ENCODE measurements around the gene ASIC1.

Gene ASIC1

GRCh38 chr12:50103351-50103750 is 46.0 kb downstream of the ASIC1 start:
- H3K9me3 ChIP-seq = no peaks in the 10 kb centered on the region
- in situ Hi-C loops (cut with MboI; ENCODE audit: low sequenced_read_pairs) = no loop called here
- DNase-seq (ENCODE audit: low spot score in 2 of 2) = no peak
- H3K4me1 ChIP-seq = no peaks in the 10 kb centered on the region
- no peaks in the 10 kb centered on the region; the same call in 1 of the 2 replicates for H3K27me3 ChIP-seq (ENCODE audit: low read depth)
- H3K36me3 ChIP-seq (replicated peaks) = peaks cover 26% of the 10 kb centered on the region
- no peak overlapping the region for H3K4me3 ChIP-seq

GRCh38 chr12:50103767-50104321 is 46.4 kb downstream of the ASIC1 start, which contains the start of gene GPD1:
Gene GPD1 (plus strand): TSS chr12:50104008. CDS start chr12:50104051, 43 bp downstream.
- no peaks in the 10 kb centered on the region for H3K9me3 ChIP-seq
- in situ Hi-C loops (cut with MboI; ENCODE audit: low sequenced_read_pairs) = no loop called here
- peak in 1 of 2 experiments; percentile 63 for DNase-seq (ENCODE audit: low spot score in 2 of 2)

GRCh38 chr12:50104417-50105366 is 47.3 kb downstream of the ASIC1 start:
- no peak overlapping the region for H3K4me3 ChIP-seq
- H3K36me3 ChIP-seq (replicated peaks) = peaks cover 13% of the 10 kb centered on the region
- in situ Hi-C loops (cut with MboI; ENCODE audit: low sequenced_read_pairs) = no loop called here
- no peaks in the 10 kb centered on the region for H3K4me1 ChIP-seq
- no peaks in the 10 kb centered on the region; the same call in 1 of the 2 replicates for H3K27me3 ChIP-seq (ENCODE audit: low read depth)
- H3K9me3 ChIP-seq = no peaks in the 10 kb centered on the region
- DNase-seq (ENCODE audit: low spot score in 2 of 2) = no peak

More at GRCh38 chr12:50103767-50104321, 46.4 kb downstream of the ASIC1 start, which contains the start of gene GPD1:
- no peak within 1 kb of the TSS for H3K4me3 ChIP-seq
- peaks cover 21% of the 10 kb centered on the region for H3K36me3 ChIP-seq (replicated peaks)
- H3K4me1 ChIP-seq = no peaks in the 10 kb centered on the region
- H3K27me3 ChIP-seq (ENCODE audit: low read depth) = no peaks in the 10 kb centered on the region; the same call in 1 of the 2 replicates

GRCh38 chr12:50105913-50106450 is 48.6 kb downstream of the ASIC1 start:
- DNase-seq (ENCODE audit: low spot score in 2 of 2) = no peak
- H3K4me3 ChIP-seq = no peak overlapping the region
- in situ Hi-C loops (cut with MboI; ENCODE audit: low sequenced_read_pairs) = no loop called here
- no peaks in the 10 kb centered on the region for H3K9me3 ChIP-seq
- H3K36me3 ChIP-seq (replicated peaks) = peaks cover 6% of the 10 kb centered on the region
- no peaks in the 10 kb centered on the region; the same call in 1 of the 2 replicates for H3K27me3 ChIP-seq (ENCODE audit: low read depth)
- no peaks in the 10 kb centered on the region for H3K4me1 ChIP-seq

GRCh38 chr12:50106907-50107306 is 49.5 kb downstream of the ASIC1 start:
- no peaks in the 10 kb centered on the region for H3K4me1 ChIP-seq
- in situ Hi-C loops (cut with MboI; ENCODE audit: low sequenced_read_pairs) = no loop called here
- DNase-seq (ENCODE audit: low spot score in 2 of 2) = no peak

GRCh38 chr12:50107416-50108268 is 50.2 kb downstream of the ASIC1 start:
- Histone ChIP-seq H3K4me3 (no peak overlapping the region), H3K27me3 (ENCODE audit: low read depth) (no peaks in the 10 kb centered on the region; the same call in 1 of the 2 replicates), H3K36me3 (replicated peaks) (no peaks in the 10 kb centered on the region), H3K9me3 (no peaks in the 10 kb centered on the region), H3K4me1 (no peaks in the 10 kb centered on the region)
- in situ Hi-C loops (cut with MboI; ENCODE audit: low sequenced_read_pairs) = no loop called here
- no peak for DNase-seq (ENCODE audit: low spot score in 2 of 2)

More at GRCh38 chr12:50106907-50107306, 49.5 kb downstream of the ASIC1 start:
- Histone ChIP-seq H3K27me3 (ENCODE audit: low read depth) (no peaks in the 10 kb centered on the region; the same call in 1 of the 2 replicates), H3K4me3 (no peak overlapping the region), H3K9me3 (no peaks in the 10 kb centered on the region), H3K36me3 (replicated peaks) (peaks cover 3% of the 10 kb centered on the region)

- Histone ChIP-seq H3K4me3 (no peak overlapping the region), H3K4me1 (peaks cover 7% of the 10 kb centered on the region), H3K36me3 (replicated peaks) (no peaks in the 10 kb centered on the region), H3K27me3 (ENCODE audit: low read depth) (no peaks in the 10 kb centered on the region; the same call in 1 of the 2 replicates), H3K9me3 (no peaks in the 10 kb centered on the region)
- in situ Hi-C loops (cut with MboI; ENCODE audit: low sequenced_read_pairs) = no loop called here
- no peak for DNase-seq (ENCODE audit: low spot score in 2 of 2)
Observed at GRCh38 chr12:50109319-50109718, 51.9 kb downstream of the ASIC1 start.

- Histone ChIP-seq H3K9me3 (no peaks in the 10 kb centered on the region), H3K4me1 (peaks cover 7% of the 10 kb centered on the region), H3K27me3 (ENCODE audit: low read depth) (no peaks in the 10 kb centered on the region), H3K4me3 (no peak overlapping the region), H3K36me3 (replicated peaks) (no peaks in the 10 kb centered on the region)
- in situ Hi-C loops (cut with MboI; ENCODE audit: low sequenced_read_pairs) = no loop called here
- no peak for DNase-seq (ENCODE audit: low spot score in 2 of 2)
Observed at GRCh38 chr12:50110127-50110761, 52.8 kb downstream of the ASIC1 start.

GRCh38 chr12:50110762-50111351 is 53.5 kb downstream of the ASIC1 start:
- DNase-seq (ENCODE audit: low spot score in 2 of 2) = no peak
- Histone ChIP-seq H3K36me3 (replicated peaks) (no peaks in the 10 kb centered on the region), H3K27me3 (ENCODE audit: low read depth) (no peaks in the 10 kb centered on the region), H3K9me3 (no peaks in the 10 kb centered on the region), H3K4me1 (peaks cover 7% of the 10 kb centered on the region), H3K4me3 (no peak overlapping the region)
- in situ Hi-C loops (cut with MboI; ENCODE audit: low sequenced_read_pairs) = no loop called here

GRCh38 chr12:50111395-50111692 is 53.9 kb downstream of the ASIC1 start:
- in situ Hi-C loops (cut with MboI; ENCODE audit: low sequenced_read_pairs) = no loop called here
- Histone ChIP-seq H3K4me3 (peak overlapping the region; percentile 17), H3K36me3 (replicated peaks) (no peaks in the 10 kb centered on the region), H3K4me1 (peaks cover 7% of the 10 kb centered on the region), H3K27me3 (ENCODE audit: low read depth) (no peaks in the 10 kb centered on the region), H3K9me3 (no peaks in the 10 kb centered on the region)
- DNase-seq (ENCODE audit: low spot score in 2 of 2) = no peak

GRCh38 chr12:50111693-50112455 is 54.5 kb downstream of the ASIC1 start, which contains the start of gene COX14:
Gene COX14 (plus strand): TSS chr12:50112236. CDS start chr12:50120044, 7,808 bp downstream.
- Histone ChIP-seq H3K4me1 (peaks cover 7% of the 10 kb centered on the region), H3K27me3 (ENCODE audit: low read depth) (no peaks in the 10 kb centered on the region), H3K36me3 (replicated peaks) (no peaks in the 10 kb centered on the region), H3K9me3 (no peaks in the 10 kb centered on the region), H3K4me3 (peak within 1 kb of the TSS; percentile 89)
- in situ Hi-C loops (cut with MboI; ENCODE audit: low sequenced_read_pairs) = no loop called here
- DNase-seq (ENCODE audit: low spot score in 2 of 2) = peak; percentile 99

All from HAP-1 (cell line).